SU-DHL-6 (cell line): ENCODE results near the gene ITPR2.
"Not testable (repeated sequence)": the region's sequence is repeated elsewhere in the genome, so short reads cannot be mapped to it uniquely, and the experiment has no call there.

Source experiments
- H2AFZ ChIP-seq: fragments of 200-600 bp; sonication (generic); 2 replicates; pipeline ENCODE4 v1.6.1; 2014; ENCODE audit warnings: low read depth, mild to moderate bottlenecking, moderate library complexity, mixed read lengths, antibody characterized with exemption, low read length; ENCODE audit not compliant: severe bottlenecking
- H3F3A ChIP-seq: fragments of 200-600 bp; shearing (Covaris generic); 2 replicates; pipeline ENCODE4 v1.6.0; 2016; ENCODE audit warnings: antibody characterized with exemption, mild to moderate bottlenecking; ENCODE audit not compliant: insufficient read depth
- H3K27ac ChIP-seq: fragments of 200-600 bp; sonication (generic); 2 replicates; pipeline ENCODE4 v1.5.1; 2016; ENCODE audit warnings: low read depth, mild to moderate bottlenecking, low read length, moderate library complexity, mixed read lengths
- H3K27me3 ChIP-seq: fragments of 200-600 bp; sonication (generic), shearing (Covaris generic); 2 replicates; pipeline ENCODE4 v1.6.0; 2014; ENCODE audit warnings: mild to moderate bottlenecking, low read length
- H3K36me3 ChIP-seq: fragments of 200-600 bp; sonication (generic); 2 replicates; pipeline ENCODE4 v1.6.1; 2014; ENCODE audit warnings: mild to moderate bottlenecking, low read length, mixed read lengths
- H3K4me2 ChIP-seq: fragments of 300-600, 200-600 bp; shearing (Covaris generic), sonication (generic); 2 replicates; pipeline ENCODE4 v1.6.0; 2014; ENCODE audit warnings: low read length, low read depth, mild to moderate bottlenecking; ENCODE audit not compliant: poor library complexity, severe bottlenecking
- H3K4me3 ChIP-seq: fragments of 200-600 bp; sonication (generic); 2 replicates; pipeline ENCODE4 v1.5.1; 2014; ENCODE audit warnings: antibody characterized with exemption, low read length, mild to moderate bottlenecking, mixed read lengths; ENCODE audit not compliant: insufficient read depth, poor library complexity, severe bottlenecking
- H3K79me2 ChIP-seq: fragments of 200-600 bp; sonication (generic); 2 replicates; pipeline ENCODE4 v1.6.1; 2014; ENCODE audit warnings: mild to moderate bottlenecking, low read length, moderate library complexity; ENCODE audit not compliant: insufficient read depth
- H3K9ac ChIP-seq: fragments of 200-600 bp; sonication (generic); 2 replicates; pipeline ENCODE4 v1.7.0; 2014; ENCODE audit warnings: mild to moderate bottlenecking, low read length
- H3K9me2 ChIP-seq: fragments of 200-600 bp; sonication (generic); replicated peaks from 2 replicates; pipeline ENCODE4 v1.6.1; 2014; ENCODE audit warnings: low read length; ENCODE audit not compliant: insufficient read depth
- H3K9me3 ChIP-seq: fragments of 200-600 bp; sonication (generic); 2 replicates; pipeline ENCODE4 v1.6.1; 2014; ENCODE audit warnings: low read length, mixed read lengths; ENCODE audit not compliant: insufficient read depth
- H4K20me1 ChIP-seq: fragments of 200-600 bp; sonication (generic); 2 replicates; pipeline ENCODE4 v1.6.1; 2014; ENCODE audit warnings: low read depth, mild to moderate bottlenecking, antibody characterized with exemption, low read length, moderate library complexity, mixed read lengths
- EZH2phosphoT487 ChIP-seq: fragments of 200-600 bp; sonication (generic), shearing (Covaris generic); conservative IDR thresholded peaks from 2 replicates; pipeline ENCODE4 v1.6.1; 2018; ENCODE audit warnings: mild to moderate bottlenecking, antibody characterized with exemption, low read length, moderate library complexity, mixed read lengths
- TF ChIP-seq, protein P1 (sequence below): fragments of 200-600 bp; sonication (generic); IDR thresholded peaks from one replicate; pipeline ENCODE4 v1.5.1; 2017; ENCODE audit warnings: antibody characterized with exemption, mild to moderate bottlenecking, low read length, moderate library complexity; ENCODE audit not compliant: insufficient read depth, poor library complexity, severe bottlenecking

ITPR2 gene

DNA sequence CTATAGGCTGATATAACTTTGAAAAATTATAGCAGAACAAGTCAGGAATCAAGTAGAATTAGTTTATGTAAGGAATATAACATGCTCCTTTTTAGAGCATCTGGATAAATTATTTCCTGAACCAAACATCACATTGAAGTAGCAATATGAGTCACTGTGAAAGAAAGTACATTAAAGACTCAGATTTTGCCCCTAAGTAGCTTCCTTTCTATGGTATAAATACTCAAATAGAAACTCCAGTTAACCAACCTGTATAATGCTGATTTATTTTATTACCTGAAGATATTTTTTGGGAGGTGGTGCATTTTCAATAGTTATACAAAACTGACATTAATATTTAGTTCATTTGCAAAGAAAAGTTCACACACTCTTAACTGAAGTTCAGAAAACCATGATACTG, 312.1 kb downstream of the ITPR2 start:
- H3F3A ChIP-seq, result 0 out of 2 replicates have a peak, but pooled peaks cover 6% of the 10 kb centered on the region
- no peak overlapping the region for H3K27ac ChIP-seq
- no peaks in the 10 kb centered on the region for H3K79me2 ChIP-seq
- H3K4me3 ChIP-seq, result no peak overlapping the region
- H3K9ac ChIP-seq, result no peak overlapping the region
- H3K9me3 ChIP-seq, result peaks cover 5% of the 10 kb centered on the region; the same call in 1 of the 2 replicates
- no peaks in the 10 kb centered on the region for H3K36me3 ChIP-seq
- no peaks in the 10 kb centered on the region for H3K9me2 ChIP-seq
- TF ChIP-seq, protein P1, sequence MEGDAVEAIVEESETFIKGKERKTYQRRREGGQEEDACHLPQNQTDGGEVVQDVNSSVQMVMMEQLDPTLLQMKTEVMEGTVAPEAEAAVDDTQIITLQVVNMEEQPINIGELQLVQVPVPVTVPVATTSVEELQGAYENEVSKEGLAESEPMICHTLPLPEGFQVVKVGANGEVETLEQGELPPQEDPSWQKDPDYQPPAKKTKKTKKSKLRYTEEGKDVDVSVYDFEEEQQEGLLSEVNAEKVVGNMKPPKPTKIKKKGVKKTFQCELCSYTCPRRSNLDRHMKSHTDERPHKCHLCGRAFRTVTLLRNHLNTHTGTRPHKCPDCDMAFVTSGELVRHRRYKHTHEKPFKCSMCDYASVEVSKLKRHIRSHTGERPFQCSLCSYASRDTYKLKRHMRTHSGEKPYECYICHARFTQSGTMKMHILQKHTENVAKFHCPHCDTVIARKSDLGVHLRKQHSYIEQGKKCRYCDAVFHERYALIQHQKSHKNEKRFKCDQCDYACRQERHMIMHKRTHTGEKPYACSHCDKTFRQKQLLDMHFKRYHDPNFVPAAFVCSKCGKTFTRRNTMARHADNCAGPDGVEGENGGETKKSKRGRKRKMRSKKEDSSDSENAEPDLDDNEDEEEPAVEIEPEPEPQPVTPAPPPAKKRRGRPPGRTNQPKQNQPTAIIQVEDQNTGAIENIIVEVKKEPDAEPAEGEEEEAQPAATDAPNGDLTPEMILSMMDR, result no peak
- no peak for TF ChIP-seq EZH2phosphoT487
- no peaks in the 10 kb centered on the region for H4K20me1 ChIP-seq
- H3K27me3 ChIP-seq, result no peaks in the 10 kb centered on the region
- H3K4me2 ChIP-seq, result no peak overlapping the region
- no peak overlapping the region for H2AFZ ChIP-seq

DNA sequence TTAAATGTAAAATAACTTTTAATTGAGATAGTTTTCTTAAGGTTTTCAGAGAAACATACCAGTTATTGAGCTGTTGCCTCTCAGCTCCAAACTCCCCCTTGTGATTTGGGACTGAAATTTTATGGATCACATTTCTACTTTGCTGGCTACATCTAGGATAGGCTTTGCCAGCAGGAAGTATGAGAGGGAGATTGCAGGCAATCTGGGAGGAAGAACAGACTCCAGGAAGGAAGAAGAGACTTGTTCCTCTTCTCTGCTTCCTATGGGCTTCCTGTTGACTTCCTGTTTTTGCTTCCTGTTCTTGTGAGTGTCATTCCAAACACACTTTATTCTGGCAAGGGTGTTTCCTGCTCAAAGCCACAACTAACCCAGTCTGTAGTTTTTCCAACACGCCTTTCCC, 312.9 kb downstream of the ITPR2 start:
- Histone ChIP-seq H2AFZ (no peak overlapping the region), H3K27ac (no peak overlapping the region), H4K20me1 (no peaks in the 10 kb centered on the region), H3K9ac (no peak overlapping the region), H3K9me2 (no peaks in the 10 kb centered on the region), H3K4me3 (no peak overlapping the region), H3F3A (0 out of 2 replicates have a peak, but pooled peaks cover 6% of the 10 kb centered on the region), H3K79me2 (no peaks in the 10 kb centered on the region), H3K9me3 (no peaks in the 10 kb centered on the region; the same call in 1 of the 2 replicates), H3K27me3 (no peaks in the 10 kb centered on the region), H3K4me2 (no peak overlapping the region), H3K36me3 (no peaks in the 10 kb centered on the region)
- TF ChIP-seq, protein P1, result no peak
- TF ChIP-seq EZH2phosphoT487, result no peak

DNA sequence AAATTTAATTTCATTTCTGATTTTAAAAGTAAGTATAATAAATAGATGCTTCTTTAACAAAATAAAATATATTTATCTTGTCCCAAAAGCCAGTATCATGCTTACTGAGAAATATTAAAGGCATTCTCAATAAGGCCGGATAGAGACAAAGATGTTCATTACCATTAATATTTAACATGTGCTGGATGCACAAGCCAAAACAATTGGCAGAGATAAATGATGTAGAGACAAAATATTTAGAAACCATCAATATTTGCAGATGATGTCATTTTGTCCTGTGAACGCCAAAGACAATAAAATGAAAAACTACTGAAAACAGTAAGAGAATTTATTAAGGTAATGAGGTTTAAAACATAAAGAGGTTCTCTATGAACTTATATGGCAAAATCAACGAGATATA, 313.5 kb downstream of the ITPR2 start:
- no peak overlapping the region for H3K9ac ChIP-seq
- 0 out of 2 replicates have a peak, but pooled peaks cover 6% of the 10 kb centered on the region for H3F3A ChIP-seq
- TF ChIP-seq, protein P1, result no peak
- TF ChIP-seq EZH2phosphoT487, result no peak
- H2AFZ ChIP-seq, result no peak overlapping the region
- no peak overlapping the region for H3K27ac ChIP-seq
- H3K4me3 ChIP-seq, result no peak overlapping the region
- H3K27me3 ChIP-seq, result no peaks in the 10 kb centered on the region
- H3K9me2 ChIP-seq, result no peaks in the 10 kb centered on the region
- no peaks in the 10 kb centered on the region for H4K20me1 ChIP-seq
- no peaks in the 10 kb centered on the region for H3K79me2 ChIP-seq
- no peaks in the 10 kb centered on the region for H3K36me3 ChIP-seq
- no peak overlapping the region for H3K4me2 ChIP-seq
- no peaks in the 10 kb centered on the region for H3K9me3 ChIP-seq

DNA sequence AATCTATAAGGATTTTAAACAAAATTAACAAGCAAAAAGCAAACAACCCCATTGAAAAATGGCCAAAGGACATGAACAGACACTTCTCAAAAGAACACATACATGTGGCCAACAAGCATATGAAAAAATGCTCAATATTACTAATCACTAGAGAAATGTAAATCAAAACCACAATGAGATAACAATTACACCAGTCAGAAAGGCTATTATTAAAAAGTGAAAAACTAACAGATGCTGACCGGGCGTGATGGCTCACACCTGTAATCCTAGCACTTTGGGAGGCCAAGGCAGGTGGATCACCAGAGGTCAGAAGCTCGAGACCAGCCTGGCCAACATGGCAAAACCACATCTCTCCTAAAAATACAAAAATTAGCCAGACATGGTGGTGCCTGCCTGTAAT, 315.7 kb downstream of the ITPR2 start:
- H3K9ac ChIP-seq, H3K36me3 ChIP-seq, H3K79me2 ChIP-seq, H3K9me3 ChIP-seq, H3K27me3 ChIP-seq, H3K27ac ChIP-seq, H4K20me1 ChIP-seq, H2AFZ ChIP-seq, H3K4me3 ChIP-seq, H3K9me2 ChIP-seq, H3F3A ChIP-seq, H3K4me2 ChIP-seq: not testable (repeated sequence)
